NCI-H1092 treated with DMSO at 0.1 percent for 48 hours (cell line): ENCODE results near the gene LYRM4.

Experiments used
- DNase-seq: peaks from one replicate; lab custom pipeline; 2025; lab: John Stamatoyannopoulos, UW

The LYRM4 gene

DNA sequence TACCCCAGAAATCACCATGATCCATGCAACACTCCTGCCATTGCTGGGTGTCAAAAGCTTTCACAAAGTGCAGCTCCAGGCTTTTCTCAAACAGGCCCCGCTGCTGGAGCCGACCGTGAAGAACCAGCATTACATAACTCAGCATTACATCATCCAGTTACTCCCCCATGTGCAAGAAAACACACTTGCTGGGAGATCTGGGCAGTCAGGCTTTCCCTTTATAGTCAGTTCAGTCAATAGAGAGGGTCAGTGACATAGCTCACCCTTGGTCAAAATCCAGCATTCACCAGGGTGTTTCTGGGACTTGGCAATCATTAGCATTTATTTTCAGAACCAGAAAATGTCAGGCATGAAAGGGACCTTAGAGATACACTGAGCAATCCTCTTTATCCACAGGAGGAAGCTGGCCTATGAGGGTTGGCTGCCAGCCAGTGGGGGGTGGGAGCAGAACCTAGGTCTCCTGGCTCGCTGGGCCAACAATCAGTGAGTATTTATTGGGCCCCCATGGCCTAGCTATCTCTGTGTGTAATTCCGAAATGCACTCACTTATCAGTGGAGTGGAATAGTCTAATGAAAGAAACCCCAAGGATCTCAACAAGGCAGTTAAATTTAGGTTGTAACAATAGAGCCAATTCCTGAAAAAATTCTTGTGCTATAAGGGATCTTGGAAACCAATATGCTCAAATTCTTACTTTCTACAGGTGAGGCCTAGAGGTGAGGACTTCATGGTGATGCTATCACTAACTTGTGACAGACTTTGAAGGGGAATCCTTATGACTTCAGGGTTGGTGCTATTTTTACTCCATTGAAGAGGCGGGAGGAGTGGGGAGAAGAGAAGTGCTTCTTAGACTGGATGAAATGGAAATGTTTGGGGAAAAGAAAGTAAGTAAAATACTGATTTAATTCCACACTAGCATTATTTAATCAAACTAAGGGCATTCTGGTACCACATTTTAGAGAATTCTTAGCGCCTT is 54.6 kb downstream of the LYRM4 start:
- no peak for DNase-seq

DNA sequence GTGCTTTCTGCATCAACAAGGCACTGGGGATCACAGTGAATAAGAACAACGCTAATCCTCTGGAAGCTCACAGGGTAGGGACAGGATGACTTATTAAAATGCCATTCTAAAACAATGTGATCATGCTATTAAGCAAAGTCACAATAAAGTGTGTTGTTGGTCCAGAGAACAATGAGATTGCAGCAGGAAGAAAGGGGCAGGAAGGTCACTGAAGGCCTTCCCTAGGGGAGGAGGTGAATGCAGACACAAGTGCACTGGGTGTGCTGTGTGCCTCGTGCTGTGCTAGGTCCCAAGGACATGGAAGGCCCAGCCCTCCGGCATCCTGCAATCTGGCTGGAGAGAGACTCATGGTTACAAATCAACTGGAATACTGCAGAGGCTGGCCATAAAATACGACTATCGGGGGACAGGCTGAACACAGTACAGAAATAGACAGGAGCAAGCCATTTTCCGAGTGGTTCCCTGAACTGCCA is 55.7 kb downstream of the LYRM4 start:
- DNase-seq: no peak

DNA sequence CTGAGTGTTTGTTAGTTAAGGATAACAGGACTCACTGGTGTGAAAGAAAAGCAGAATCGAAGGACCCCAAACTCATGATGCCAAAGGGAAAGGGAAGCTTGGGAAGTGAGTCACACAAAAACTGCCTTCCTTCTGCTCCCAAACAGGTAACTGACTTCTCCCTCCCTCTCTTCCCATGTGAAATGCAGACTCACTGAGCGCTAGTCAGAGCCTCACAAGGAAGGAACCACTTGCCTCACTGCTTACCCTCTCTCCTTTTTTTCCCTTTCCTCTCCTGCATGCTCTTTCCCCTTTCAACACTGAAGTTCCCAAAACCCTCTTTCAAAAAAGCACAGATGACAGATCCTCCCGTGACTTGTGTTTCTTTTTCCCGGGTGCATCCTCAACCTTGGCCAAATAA is 56.4 kb downstream of the LYRM4 start:
- DNase-seq: no peak

DNA sequence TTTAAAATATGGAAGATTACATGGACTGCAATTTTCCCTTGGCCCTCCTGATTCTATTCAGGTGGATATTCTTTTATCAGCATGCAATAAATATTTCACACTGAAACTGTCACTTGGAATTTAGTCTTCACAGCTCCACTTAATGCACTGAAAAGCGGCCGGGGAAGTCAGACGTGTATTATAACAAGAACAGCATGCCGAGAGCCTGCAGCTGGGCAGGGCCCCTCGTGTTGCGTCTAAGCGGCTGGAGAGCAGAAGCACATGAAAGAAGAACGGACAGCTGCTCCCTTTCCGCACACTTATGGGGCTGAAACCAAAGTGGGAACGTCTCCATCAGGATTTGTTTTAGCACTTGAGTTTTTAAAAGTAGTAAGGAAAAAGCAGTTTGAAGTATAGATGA is 57.2 kb downstream of the LYRM4 start:
- DNase-seq: no peak

DNA sequence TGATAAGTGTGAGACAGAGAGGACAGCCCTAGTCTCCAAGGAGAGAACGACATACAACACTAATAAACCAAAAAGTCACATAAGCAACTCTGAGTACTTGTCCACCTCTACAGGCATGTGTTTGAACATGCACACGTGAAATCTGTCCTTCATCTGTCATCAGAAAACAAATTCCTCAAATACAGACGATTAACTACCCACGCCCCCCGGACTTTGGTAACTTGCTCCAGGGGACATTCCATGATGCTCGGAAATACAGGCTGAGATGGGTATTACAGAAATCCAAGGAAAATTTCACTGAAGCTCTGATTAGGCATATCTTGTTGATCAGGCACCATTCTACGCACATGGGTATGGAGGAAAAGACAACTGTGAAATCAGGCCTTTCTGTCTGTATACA is 57.8 kb downstream of the LYRM4 start:
- no peak for DNase-seq

DNA sequence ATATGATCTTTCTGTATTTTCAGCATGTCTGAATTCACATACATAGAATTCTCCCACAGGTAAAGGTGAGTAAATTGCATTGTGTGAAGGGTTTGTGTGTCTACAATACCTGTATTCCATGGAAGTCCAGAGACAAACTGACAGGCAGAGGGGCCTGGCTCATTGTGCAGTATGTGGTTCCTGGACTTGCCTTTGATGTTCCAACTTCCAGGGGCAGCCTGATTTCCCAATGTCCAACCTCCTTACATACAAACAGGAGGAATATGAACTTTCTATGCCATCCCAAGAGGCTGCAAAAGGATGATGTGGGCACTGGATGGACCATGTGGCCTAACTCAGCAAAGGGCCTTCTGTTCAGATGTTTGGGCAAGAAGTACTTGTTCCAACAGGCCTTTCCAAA is 58.5 kb downstream of the LYRM4 start:
- DNase-seq: no peak

DNA sequence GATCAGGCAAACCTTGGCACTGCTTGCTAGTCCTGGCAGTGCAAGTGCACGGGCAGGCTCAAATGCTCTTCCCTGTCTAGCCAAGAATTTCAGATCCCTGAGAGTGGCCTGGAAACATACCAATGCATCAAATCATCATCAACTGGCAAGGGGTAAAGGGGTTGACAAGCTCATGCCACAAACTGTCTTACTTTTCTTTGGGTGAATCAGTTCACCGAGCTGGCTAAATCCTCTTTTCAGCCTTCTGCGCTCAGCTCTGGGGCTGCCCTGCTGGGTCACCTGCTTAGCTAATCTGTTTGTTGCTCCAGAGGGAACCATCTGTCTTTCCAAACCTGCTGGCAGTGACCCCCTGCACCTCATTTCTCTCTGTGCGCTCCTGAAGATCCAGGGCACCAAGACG is 59.5 kb downstream of the LYRM4 start:
- no peak for DNase-seq

DNA sequence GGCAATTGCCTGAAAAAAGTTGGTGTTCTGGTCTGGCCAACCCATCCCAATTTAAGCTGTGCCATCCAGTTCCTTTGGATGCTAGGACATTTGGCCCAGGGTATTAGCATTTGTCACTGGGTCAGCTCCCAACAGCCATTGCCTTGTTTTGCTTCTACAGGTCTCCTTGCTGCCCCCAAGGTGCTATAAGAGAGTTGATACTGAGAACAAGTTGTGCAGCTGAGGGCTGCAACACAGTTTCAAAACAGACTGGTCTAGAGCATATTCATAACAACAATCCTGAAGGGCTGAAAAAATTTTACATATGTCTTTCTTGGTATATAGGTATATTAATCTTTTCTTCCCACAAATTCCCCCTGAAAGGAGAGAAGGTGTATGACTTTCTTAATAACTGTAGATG is 61.0 kb downstream of the LYRM4 start:
- no peak for DNase-seq

DNA sequence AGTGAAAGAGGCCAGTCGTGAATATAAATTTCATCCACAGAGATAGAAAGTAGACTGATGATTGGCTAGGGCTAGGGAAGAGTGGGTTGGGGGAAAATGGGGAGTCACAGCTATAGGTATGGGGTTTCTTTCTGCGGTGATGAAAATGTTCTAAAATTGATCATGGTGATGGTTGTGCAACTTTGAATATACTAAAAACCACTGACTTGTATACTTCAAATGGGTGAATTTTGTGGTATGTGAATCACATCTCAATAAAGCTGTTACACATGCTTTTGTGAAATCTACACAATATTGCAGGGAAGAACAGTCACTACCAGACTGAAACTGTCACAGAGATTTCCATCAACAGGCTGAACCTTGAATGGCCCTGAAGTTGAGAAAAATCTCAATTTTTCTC is 61.5 kb downstream of the LYRM4 start:
- DNase-seq: no peak

DNA sequence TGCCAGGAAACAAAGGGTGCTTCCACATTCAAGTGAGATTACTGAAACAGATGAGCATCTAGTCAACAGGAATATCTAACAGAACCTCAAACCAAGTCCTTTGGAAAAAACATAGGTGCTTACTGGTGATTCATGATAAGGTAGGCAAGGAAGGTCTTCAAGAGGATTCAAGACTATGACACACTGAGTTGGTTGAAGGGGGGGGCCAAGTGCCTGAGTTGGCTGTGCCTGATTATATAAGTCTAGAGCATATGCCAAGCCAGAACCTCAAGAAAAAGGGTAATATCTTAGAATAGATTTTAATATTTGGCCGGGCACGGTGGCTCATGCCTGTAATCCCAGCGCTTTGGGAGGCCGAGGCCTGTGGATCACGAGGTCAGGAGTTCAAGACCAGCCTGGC is 63.7 kb downstream of the LYRM4 start:
- DNase-seq: no peak

DNA sequence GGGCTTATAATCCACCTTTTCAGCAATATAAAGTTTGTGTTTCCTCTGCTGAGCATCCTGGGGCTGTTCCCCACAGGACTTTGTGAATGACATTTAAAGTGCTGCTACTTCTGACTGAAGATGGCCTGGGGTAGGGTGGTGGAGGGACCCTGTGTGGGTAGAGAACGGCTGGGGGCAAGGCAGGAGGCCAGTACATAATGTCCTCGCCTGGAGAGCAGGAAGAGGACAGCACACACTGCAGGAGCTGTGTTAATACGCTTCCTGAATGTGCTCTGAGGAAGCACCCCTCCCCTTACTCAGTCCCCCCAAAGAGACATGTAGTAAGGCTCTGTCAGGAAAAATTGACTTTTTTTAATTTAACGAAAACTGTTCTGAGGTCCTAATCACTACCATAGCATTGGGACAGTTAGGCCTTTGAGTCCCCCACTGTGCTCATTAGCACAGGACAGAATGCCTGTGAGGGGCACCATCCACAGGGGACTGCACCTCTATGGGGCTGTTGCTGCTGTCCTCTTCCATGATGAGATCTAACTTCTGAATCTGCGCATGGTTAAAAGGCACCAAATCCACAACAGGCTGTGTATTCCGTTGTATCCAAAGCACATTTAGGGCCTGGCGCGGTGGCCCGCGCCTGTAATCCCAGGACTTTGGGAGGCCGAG is 68.5 kb downstream of the LYRM4 start:
- no peak for DNase-seq

DNA sequence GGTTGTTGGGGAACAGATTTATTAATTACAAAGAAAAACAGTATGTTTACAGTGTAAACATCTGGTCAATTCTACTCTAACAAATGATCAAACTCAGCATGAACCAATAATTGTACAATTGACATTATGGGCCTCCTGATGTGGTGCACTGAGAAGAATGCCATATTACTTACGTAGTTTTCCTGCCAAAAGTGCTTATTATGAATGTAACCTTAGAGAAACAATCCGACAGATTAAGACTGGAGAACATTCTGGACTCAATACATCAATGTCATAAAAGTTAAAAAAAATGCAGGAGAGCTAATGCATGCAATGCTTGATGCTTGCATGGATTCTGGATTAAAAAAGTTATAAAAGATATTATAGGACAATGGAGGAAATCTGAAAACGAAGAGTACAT is 69.0 kb downstream of the LYRM4 start:
- no peak for DNase-seq

DNA sequence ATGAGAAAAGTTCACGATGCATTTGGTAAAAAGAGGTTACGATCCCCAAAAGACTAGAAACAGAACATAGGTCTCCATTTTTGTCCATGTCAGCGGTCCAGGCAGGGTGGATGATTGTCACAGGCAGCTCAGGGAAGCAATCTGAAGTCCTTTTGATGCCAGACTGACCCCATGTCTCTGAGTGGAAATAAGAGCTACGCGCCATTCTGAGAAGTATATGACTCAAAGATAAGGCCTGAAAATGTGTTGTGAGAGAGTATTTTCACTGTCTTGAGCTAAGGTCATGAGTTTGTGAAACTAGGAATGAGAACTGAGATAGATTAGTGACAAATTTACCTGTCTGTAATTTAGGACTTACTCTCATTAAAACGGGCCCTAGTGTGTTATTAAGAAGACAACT is 69.5 kb downstream of the LYRM4 start:
- no peak for DNase-seq

DNA sequence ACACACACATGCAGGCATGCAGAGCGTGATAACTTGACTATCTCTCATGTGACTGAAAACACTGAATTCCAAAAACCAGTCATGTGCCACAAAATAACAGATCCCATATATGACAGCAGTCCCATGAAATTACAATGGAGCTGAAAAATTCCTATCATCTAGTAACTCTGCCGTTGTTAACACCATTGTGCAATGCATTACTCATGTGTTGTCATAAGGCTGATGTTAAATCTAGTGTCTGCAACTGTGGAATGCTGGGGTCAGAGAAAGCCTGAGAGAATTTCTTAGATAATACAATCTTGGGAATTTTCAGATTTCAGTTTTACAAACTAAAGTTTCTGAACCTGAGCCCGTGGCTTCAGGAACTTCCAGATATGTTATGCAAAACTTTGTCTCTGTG is 70.2 kb downstream of the LYRM4 start:
- no peak for DNase-seq

DNA sequence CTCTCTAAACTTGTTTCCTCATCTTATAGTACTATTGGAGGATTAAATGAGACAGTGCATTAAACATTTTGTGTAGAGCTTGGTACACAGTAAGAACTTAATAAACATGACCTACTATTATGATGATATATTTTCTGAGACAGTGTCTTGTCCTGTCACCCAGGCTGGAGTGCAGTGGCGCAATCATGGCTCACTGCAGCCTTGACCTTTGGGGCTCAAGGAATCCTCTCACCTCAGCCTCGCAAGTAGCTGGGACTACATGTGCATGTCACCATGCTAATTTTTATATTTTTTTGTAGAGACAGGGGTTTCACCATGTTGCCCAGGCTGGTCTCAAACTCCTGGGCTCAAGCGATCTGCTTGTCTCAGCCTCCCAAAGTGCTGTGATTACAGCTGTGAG is 72.1 kb downstream of the LYRM4 start:
- DNase-seq: no peak

DNA sequence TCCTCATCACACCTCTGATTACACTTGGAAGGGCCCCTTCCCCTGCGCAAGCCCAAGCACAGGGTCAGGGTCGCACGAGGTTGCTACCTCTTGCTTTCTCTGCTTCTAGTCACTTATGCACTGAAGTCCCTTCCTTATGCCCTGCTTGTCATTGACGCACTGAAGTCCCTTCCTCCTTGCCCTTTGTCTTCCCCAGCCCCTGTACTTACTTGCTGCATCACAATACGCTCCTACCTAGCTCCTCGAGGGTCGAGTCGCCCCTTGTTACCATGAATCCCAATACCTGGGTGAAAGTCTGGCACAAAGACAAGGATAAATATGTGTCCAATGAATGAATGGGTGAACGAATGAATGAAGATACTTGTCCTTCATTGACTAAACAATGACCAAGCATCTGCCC is 75.9 kb downstream of the LYRM4 start:
- DNase-seq: no peak

DNA sequence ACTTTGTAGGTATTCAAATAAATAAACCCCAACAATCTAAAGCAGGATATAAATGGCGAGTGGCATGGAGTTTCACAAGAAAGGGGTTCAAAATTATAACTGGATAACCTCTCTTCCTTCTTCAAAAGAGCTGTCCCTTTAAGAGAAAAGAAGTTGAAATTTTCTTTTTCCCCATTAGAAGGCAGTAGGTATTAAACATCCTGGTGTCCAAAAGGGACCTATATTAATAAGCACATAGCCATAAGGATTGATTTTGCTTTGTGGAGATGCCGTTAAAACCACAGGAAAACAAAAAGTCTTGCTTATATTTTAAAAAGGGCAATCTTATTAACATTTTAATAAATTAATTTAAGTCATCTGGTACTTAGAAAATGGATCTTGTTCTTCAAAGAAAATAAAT is 76.5 kb downstream of the LYRM4 start:
- DNase-seq: no peak

DNA sequence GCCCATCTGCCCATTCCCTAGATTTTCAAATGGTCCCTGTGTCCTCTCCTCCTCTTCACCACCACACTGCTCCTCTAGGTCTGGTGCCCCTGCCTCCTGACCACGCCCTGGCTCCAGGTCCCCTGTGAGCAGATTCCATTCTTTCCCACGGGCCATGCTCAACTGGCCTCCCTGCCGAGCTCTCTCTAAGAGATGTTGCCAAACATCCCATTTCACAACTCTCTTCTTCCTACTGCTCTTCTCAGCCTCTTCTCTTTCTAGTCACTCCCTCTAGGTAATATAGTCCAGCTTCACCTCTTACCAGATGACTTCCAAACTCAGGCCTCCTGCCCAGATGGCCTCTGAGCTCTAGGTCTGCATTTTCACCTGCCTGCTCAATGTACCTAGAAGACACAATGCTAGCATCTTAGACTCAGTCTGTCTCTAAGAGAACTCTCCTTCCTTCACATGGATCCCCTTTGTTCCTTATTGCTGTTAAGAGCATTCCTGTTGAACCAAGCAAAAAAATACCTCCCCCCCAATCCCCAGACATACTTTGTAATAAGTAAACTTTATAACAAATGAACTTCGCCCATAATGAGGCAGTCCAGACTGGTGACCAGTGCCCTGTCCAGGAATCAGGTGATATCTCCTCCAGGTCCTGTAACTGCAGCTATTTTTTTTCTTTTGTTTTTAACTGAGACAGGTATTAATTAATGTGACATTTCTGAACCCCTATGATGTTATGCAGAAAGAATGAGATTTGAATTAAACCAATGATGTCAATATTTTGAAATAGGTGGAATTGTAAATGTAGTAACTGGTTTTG is 79.0 kb downstream of the LYRM4 start:
- no peak for DNase-seq

DNA sequence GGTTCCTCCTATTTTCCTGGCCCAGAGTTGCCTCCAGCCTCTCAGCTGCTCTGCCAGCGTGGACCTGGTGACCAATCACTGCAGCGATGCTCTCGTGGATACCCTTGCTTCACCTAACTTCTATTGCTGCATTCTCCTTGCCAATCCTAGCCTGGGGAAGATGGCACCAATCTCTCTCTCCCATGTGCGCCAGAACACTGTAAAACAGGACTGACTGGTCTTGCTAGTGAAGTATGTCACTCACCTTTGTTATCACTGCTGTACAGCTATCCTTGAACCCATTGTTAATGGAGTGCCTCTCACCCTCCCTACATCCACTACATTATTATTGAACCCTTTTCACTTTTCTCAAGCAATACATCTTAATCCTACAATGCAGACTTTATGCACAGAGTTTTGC is 80.1 kb downstream of the LYRM4 start:
- no peak for DNase-seq

DNA sequence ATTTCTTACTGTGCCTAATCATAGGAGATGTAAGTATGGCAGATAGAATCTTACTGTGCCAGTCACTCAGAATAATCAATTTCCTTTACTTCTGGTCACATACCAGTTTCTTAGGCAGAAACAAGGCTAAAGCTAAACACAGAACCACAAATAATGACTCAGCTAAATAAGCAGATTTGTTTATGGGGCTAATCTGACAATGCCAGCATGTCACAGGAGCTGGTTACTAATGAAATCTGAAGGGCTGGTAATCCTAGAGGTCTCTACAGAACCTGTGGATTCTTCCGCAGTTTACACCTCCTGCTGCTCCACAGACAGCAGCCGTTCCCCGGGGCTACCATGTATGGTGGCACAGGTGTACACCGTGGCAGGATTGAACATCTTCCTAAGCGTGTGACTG is 80.8 kb downstream of the LYRM4 start:
- DNase-seq: no peak

DNA sequence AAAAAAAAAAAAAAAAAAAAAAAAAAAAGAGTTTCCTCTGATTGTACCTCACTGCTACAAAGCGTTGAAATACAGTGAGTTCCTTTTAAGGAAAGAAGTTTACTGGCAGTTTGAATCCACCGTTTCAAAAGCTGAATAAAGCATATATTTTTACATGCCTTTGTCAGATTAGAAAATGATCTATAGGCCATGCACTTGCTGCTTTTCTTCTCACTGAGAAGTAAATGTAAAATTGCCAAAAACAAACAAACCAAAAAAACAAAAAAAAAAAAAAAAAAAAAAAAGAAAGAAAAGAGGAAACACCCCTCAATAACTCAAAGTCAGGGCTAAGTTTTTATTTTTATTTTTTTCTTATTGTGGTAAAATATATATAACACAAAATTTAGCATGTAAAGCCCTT is 81.9 kb downstream of the LYRM4 start:
- DNase-seq: no peak

DNA sequence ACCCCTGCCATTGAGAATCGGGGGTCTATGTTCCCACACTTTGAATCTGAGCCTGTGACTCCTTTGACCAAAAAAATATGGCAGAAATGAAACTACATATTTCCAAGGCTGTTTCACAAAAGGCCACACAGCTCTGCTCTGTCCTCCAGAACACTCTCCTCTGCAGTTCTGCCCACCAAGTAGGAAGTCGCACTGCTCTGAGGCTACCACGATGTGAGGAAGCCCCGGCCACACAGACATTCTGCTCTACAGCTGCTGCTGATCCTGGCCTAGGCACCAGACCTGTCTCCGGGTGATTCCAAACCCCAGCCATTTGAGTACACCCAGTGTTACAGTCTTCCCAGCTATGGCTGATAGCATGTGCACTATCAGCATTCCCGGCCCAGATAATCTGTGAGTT is 85.1 kb downstream of the LYRM4 start:
- DNase-seq: no peak
